HG03378 (cell line): ENCODE measurements around the gene PPP1R3G.
A peak's percentile ranks its signal among the peaks of the same experiment; 100 is the strongest.
"Not testable (repeated sequence)": the region's sequence is repeated elsewhere in the genome, so short reads cannot be mapped to it uniquely, and the experiment has no call there.

ENCODE experiments used
- ATAC-seq: cut with Tn5 transposase; IDR thresholded peaks from one replicate; pipeline ENCODE4 v1.9.1; 2021; ENCODE audit warnings: mild to moderate bottlenecking, moderate library complexity; ENCODE audit not compliant: unreplicated experiment

PPP1R3G gene

DNA sequence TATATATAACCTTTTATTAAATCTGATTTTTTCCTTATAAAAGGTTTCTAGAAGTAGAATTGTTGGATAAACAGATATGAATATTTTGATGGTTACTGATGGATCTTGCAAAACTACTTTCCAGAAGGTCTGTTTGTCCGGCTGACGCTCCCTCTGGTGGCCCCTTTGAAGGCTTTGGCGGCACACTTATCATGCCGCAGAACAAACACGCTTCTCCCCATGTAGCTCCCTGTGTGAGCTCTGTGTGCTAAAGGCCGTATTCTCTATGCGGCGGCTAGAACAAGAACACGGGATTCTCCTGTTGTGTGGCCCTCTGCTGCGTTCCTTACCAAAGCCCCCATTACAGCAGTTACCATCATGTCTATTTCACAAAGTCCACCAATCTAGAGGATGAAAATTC, 30.0 kb downstream of the PPP1R3G start:
- ATAC-seq: no peak

DNA sequence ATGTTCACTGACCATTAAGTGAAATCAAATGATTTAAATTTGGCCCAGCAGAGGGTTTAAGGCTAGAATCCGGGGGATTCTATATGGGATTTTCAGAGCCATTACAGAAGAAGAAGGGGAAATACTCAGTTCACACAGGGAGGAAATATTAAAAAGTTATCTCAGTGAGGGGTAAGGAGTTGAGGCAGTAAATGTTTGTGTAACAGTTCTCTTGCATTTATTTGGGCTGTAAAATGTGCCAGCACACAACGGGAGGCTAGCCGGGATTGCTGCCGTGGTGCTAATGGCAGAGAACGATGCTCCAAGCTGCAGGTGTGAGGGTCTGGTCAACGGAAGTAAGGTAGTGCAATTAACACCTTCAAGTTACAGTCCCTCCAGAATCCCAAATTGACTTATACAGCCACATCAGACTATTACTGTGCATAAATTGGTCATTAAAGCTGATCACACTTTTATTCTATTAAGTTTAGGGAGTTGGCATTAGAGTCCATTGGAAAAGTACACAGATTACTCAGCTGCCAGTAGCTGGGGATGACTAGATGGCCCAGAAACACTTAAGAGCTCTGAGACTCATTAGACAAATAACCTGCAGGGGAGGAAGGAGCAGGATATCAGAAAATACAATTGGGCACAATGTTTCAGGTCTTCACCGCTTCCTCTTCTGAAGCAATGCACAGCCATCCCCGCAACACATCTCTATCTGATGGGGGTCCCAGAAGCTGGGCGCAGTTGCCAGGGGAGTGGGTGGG, 31.3 kb downstream of the PPP1R3G start:
- ATAC-seq: no peak

DNA sequence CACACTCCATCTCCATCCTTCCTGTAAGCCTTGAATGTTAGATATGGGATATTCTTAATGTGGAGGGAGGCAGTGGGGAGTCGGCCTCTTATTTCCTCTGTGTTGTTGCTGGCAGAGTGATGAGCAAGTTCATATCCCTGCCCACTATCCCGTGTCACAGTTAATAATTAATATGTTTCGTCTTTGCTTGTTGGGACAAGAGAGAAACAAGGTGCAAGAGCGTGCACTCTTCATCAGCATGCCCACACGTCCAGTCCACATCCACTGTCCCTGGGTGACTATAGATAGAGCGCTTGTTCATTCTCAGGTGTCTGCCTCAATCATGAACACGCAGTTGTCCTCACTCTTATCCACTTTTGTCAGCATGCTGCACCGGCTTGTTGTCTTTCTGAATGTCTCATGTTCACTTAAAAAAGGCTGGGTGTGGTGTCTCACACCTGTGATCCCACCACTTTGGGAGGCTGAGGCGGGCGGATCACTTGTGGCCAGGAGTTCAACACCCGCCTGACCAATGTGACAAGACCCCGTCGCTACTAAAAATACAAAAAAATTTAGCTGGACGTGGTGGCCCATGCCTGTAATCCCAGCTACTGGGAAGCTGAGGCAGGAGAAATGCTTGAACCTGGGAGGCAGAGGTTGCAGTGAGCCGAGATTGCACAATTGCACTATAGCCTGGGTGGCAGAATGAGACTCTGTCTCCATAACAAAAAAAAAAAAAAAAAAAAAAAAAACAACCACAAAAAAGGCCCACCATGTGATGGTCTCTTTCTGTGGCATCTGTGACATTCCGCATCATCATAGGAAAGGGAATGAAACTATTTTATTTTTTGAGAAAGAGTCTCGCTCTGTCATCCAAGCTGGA, 34.2 kb downstream of the PPP1R3G start:
- ATAC-seq: no peak

GRCh38 chr6:5120011-5120410, 34.9 kb downstream of the PPP1R3G start:
- no peak for ATAC-seq

DNA sequence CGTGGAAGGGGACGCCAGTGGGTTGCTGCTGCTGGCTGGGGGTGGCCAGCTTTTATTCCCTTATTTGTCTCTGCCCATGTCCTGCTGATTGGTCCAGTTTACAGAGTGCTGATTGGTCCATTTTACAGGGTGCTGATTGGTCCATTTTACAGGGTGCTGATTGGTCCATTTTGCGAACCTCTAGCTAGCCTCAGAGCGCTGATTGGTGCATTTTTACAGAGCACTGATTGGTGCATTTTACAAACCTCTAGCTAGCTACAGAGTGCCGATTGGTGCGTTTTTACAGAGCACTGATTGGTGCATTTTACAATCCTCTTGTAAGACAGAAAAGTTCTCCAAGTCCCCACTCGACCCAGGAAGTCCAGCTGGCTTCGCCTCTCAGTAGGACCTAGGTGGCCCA, 35.4 kb downstream of the PPP1R3G start:
- ATAC-seq: not testable (repeated sequence)

DNA sequence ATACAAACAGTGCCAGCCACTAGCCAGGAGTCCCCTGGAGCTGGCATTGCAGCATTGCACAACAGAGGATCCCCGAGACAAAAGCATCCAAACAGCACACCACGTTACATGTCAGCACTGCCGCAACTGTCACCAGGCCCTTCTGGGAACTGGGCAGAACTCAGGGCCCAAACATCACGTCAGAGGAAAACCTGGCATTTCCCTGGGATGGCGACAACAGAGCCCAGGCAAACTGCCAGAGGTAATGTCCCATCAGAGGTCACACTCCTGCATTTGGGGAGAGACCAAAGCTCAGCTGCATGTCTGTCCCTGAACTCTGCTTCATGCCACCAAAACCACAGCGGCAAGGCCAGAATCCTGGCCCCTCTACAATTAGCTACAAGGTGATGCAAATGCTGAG, 36.3 kb downstream of the PPP1R3G start:
- no peak for ATAC-seq

DNA sequence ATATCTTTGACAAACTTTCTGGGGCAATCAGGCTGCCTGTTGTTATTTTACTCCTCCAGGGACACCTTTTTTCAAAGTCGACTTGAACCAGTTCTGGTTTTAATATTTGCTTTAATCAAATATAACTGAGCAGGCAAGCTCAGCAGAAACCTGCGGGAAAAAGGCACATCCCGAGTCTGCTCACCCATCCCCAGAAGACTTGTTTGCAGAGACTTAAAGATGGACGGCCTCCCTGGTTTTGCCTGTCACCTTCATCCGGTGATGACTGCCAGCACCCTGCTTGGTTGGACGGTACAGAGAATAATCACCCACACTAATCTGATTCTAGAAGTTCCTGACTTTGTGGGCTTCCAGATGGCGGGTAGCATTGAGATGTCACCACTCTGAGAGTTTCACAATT, 36.8 kb downstream of the PPP1R3G start:
- ATAC-seq: no peak

GRCh38 chr6:5122504-5123112, 37.5 kb downstream of the PPP1R3G start:
- no peak for ATAC-seq

DNA sequence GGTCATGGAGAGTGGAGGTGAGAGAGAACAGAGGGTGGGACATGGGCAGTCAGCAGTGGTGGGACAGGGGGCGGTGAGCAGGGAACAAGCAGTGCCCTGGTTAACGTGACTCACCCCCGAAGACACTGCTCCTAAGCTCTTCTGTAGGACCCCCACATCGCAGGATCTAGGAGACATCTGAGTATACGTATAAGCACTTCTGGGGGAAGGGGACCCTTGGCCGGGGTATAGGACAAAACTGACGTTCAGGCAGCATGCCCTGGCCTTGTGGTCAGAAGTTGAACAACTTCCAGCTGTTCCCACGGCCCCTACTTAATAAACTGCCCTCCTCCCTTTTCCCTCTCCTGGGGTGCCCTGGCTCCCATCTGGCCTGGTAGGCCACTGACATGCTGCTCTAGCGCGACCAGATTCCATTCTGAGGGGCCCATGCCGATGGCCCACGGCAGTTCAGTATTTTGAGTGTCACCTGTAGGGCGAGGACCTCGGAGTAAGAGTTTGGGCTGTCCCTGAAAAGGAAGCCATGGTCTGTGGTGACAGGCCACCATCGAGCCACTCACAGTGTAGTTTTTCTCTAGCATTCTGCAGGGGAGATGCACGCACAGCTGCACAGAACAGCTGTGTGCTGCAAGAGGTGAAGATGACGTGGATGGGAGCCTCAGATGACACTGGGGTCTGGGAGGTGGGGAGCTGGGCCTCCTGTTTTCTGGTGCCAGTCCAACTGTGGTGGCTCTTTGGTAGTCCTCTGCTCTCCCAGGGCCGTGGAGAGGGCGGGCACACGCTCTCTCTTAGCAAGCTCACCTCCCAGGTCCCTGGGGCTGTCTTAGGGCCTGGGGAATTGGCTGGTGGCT, 38.4 kb downstream of the PPP1R3G start:
- ATAC-seq: no peak

GRCh38 chr6:5124526-5124925, 39.4 kb downstream of the PPP1R3G start:
- ATAC-seq: no peak

- ATAC-seq: no peak
Observed at GRCh38 chr6:5125152-5126006, 40.2 kb downstream of the PPP1R3G start.

GRCh38 chr6:5126214-5126613, 41.1 kb downstream of the PPP1R3G start:
- no peak for ATAC-seq

DNA sequence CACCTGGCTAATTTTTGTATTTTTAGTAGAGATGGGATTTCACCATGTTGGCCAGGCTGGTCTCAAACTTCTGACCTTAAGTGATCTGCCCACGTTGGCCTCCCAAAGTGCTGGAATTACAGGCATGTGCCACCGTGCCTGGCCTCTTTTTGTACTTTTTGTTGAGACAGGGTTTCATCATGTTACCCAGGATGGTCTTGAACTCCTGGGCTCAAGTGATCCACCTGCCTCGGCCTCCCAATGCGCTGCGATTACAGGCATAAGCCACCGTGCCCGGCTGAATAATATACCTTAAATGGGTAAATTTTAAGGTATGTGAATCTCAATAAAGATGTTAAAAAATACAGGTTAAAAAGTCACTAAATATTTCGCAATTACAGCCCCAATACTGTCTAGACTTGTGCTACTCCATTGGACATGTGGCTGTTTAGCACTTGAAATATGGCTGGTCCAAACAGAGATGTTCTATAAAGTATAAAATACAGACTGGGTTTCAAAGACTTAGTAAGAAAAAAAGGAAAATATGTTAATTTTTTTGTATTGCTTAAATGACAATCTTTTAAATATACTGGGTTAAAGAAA, 42.1 kb downstream of the PPP1R3G start:
- no peak for ATAC-seq

DNA sequence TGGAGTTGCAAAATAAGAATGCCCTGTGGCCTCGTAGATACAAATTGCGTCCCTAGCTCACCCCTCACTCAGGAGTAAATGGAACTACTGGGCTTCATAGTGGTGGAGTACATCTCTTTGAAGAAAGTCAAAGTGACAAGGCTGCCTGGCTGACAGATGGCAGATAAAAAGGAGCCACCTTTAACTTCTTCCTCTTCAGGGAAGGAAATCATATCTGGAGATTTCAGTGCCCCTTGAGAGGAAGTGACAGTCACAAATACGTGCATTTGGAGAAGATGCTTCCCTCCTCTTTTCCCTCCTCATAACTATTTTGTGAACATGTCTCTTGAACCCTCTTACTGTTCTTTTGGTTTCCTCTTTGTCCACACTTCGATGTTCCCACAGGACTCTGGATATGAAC, 43.2 kb downstream of the PPP1R3G start:
- no peak for ATAC-seq

DNA sequence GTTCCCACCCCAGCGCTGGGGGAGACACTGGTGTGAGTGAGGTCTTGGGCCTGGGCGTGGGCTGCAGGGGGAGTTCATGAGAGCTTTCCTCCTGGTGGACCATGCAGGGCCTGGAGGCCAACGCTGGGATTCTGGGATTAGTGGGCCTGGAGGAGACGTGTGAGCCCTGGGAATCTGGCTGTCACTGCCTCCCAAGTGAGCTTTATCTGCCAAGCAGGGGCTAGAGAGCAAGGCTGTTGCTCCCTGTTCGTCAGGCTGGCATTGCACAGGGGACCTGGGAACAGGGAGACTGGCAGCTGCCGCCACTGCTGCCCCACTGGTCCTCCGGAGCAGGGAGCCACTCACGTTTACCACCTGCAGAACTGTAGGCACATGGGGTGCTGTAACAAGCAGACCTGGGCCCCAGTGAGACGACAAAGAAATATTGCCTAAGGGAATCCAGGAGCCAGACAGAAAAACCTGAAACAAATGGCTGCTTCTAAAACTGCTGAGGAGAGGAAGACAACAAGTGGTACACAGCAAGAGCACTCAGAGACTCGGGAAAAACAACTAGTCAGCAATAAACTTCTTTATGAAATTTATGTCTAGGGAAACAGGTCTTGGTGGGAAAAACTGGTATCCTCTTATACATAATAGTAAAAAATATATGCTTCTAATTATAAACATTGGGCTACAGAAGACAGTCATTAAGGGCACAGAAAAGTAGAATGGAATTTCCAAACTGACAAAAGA, 45.2 kb downstream of the PPP1R3G start:
- no peak for ATAC-seq

GRCh38 chr6:5132731-5133130, 47.6 kb downstream of the PPP1R3G start:
- ATAC-seq: peak; percentile 87

GRCh38 chr6:5133943-5134342, 48.8 kb downstream of the PPP1R3G start:
- ATAC-seq: no peak

- no peak for ATAC-seq
Observed at GRCh38 chr6:5135788-5136376, 50.7 kb downstream of the PPP1R3G start.

DNA sequence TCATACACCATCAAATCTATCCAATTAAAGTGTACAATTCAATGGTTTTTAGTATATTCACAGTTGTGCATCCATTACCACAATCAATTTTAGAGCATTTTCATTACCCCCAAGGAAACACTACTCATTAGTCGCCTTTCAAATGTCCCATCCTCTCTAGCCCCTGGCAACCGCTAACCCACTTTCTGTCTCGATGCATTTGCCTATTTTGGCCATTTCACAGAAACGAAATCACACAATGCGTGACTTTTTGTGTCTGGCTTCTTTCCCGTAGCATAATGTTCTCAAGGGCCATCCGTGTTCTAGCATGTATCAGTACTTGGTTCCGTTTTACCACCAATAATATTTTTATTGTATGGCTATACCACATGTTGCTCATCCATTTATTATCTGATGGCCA, 51.7 kb downstream of the PPP1R3G start:
- no peak for ATAC-seq
